HEK293T (cell line): Measurements from ENCODE around the gene NAALADL2.

Experiments used
- CTCF ChIA-PET: fragments of 350-600 bp; formaldehyde crosslinking; extraction: SDS; loops from one replicate; lab custom pipeline; 2021; ENCODE audit warnings: antibody characterized with exemption, inconsistent platforms; lab: Yijun Ruan, JAX
- POLR2A ChIA-PET: fragments of 350-600 bp; formaldehyde crosslinking; extraction: SDS; loops from one replicate; lab custom pipeline; 2020; ENCODE audit warnings: antibody characterized with exemption, inconsistent platforms; lab: Yijun Ruan, JAX
- DNase-seq: peaks from one replicate; pipeline ENCODE4 v3.0.0; 2012; ENCODE audit warnings: mixed read lengths; ENCODE audit errors: extremely low spot score
- ARNT ChIP-seq: fragments of 450-650 bp; IDR thresholded peaks from 2 replicates; pipeline ENCODE4 v1.6.1; 2017; ENCODE audit warnings: mild to moderate bottlenecking
- BHLHE40 ChIP-seq: fragments of 450-650 bp; IDR thresholded peaks from 2 replicates; pipeline ENCODE4 v1.6.1; 2016; ENCODE audit warnings: mild to moderate bottlenecking, moderate library complexity, borderline replicate concordance
- CTBP1 ChIP-seq: fragments of 450-650 bp; IDR thresholded peaks from 2 replicates; pipeline ENCODE4 v1.6.1; 2016; ENCODE audit warnings: borderline replicate concordance
- ELF4 ChIP-seq: fragments of 450-650 bp; IDR thresholded peaks from 2 replicates; pipeline ENCODE4 v1.6.1; 2017; ENCODE audit warnings: antibody characterized with exemption
- FOXA1 ChIP-seq: fragments of 450-650 bp; IDR thresholded peaks from 2 replicates; pipeline ENCODE4 v1.6.1; 2016; ENCODE audit warnings: mild to moderate bottlenecking
- FOXK2 ChIP-seq: fragments of 450-650 bp; IDR thresholded peaks from 2 replicates; pipeline ENCODE4 v1.6.1; 2016; ENCODE audit warnings: mild to moderate bottlenecking
- FOXM1 ChIP-seq: fragments of 450-650 bp; IDR thresholded peaks from 2 replicates; pipeline ENCODE4 v1.6.1; 2017; ENCODE audit warnings: mild to moderate bottlenecking, borderline replicate concordance
- HDGF ChIP-seq: fragments of 450-650 bp; IDR thresholded peaks from 2 replicates; pipeline ENCODE4 v1.6.1; 2017; ENCODE audit warnings: antibody characterized with exemption, borderline replicate concordance
- L3MBTL2 ChIP-seq: fragments of 450-650 bp; conservative IDR thresholded peaks from 2 replicates; pipeline ENCODE4 v1.6.1; 2016; ENCODE audit warnings: mild to moderate bottlenecking
- LEF1 ChIP-seq: fragments of 450-650 bp; IDR thresholded peaks from 2 replicates; pipeline ENCODE4 v1.6.1; 2017; ENCODE audit warnings: mild to moderate bottlenecking, borderline replicate concordance
- NFRKB ChIP-seq: fragments of 450-650 bp; IDR thresholded peaks from 2 replicates; pipeline ENCODE4 v1.6.1; 2016; ENCODE audit warnings: mild to moderate bottlenecking, moderate library complexity
- SP1 ChIP-seq: fragments of 450-650 bp; IDR thresholded peaks from 2 replicates; pipeline ENCODE4 v1.6.1; 2017
- SUZ12 ChIP-seq: fragments of 450-650 bp; IDR thresholded peaks from 2 replicates; pipeline ENCODE4 v1.6.1; 2016; ENCODE audit warnings: mild to moderate bottlenecking
- TARDBP ChIP-seq: fragments of 450-650 bp; IDR thresholded peaks from 2 replicates; pipeline ENCODE4 v1.6.1; 2016
- ZNF384 ChIP-seq: fragments of 450-650 bp; IDR thresholded peaks from 2 replicates; pipeline ENCODE4 v1.6.1; 2016
- TF ChIP-seq, protein P1 (sequence below): fragments of 450-650 bp; IDR thresholded peaks from 2 replicates; pipeline ENCODE4 v1.6.1; 2016

NAALADL2 gene

GRCh38 chr3:174882789-174883188 lies 23.7 kb downstream of the NAALADL2 start:
- ChIA-PET POLR2A (no interaction called here), CTCF (no interaction called here)
- TF ChIP-seq L3MBTL2 (no peak), CTBP1 (no peak), ELF4 (no peak), FOXA1 (no peak), FOXK2 (no peak), ARNT (no peak), BHLHE40 (no peak), TARDBP (no peak), LEF1 (no peak)
- TF ChIP-seq, protein P1, sequence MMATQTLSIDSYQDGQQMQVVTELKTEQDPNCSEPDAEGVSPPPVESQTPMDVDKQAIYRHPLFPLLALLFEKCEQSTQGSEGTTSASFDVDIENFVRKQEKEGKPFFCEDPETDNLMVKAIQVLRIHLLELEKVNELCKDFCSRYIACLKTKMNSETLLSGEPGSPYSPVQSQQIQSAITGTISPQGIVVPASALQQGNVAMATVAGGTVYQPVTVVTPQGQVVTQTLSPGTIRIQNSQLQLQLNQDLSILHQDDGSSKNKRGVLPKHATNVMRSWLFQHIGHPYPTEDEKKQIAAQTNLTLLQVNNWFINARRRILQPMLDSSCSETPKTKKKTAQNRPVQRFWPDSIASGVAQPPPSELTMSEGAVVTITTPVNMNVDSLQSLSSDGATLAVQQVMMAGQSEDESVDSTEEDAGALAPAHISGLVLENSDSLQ: no peak
- DNase-seq: no peak

- POLR2A ChIA-PET: no interaction called here
- no peak for DNase-seq
- no peak for TF ChIP-seq SP1
- TF ChIP-seq ELF4: no peak
- no peak for TF ChIP-seq ZNF384
- no peak for TF ChIP-seq TARDBP
- TF ChIP-seq NFRKB: no peak
- TF ChIP-seq ARNT: no peak
- TF ChIP-seq FOXA1: no peak
- TF ChIP-seq FOXK2: no peak
- no peak for TF ChIP-seq HDGF
- TF ChIP-seq, protein P1: no peak
- TF ChIP-seq FOXM1: no peak
- TF ChIP-seq CTBP1: no peak
- TF ChIP-seq BHLHE40: no peak
- TF ChIP-seq SUZ12: no peak
- no peak for TF ChIP-seq L3MBTL2
- CTCF ChIA-PET: no interaction called here
Observed at GRCh38 chr3:174883881-174884675, 24.9 kb downstream of the NAALADL2 start.

DNA sequence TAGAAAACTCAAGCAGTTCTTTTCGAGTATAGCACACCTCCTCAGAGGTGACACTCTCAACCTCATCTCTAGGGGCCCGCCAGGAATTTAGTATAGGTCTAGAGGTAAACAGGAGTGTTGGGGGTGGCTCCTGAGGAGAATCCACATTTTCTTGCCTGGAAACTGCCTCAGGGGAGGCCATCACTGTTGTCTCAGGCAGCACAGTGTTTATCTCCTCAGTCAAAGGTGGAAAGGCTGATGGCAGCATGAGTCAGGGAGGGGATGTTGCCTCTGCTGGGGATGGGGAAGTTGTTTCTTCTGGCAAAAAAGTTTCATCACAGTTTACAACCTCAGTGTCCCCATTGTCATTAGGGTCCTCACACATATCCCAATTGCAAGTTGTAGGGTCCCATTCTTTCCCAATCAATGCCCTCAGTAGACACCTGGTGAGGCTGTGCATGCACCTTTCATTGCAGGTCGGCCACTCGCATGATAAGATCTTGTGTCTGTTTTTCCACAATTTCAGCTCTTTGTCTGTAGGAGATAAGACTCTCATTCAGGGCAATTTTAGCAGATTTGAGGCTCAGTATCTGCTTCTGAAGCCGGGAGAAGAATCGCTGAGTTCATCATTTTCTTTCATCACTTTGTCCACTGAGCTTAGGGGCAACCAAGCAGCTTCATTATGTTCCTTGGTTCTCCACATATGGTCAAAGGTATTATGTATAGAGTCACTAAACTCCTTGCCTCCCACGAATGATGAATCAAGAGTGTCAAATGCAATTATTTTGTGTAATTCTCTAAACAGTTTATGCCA lies 25.8 kb downstream of the NAALADL2 start:
- ChIA-PET POLR2A (no interaction called here), CTCF (no interaction called here)
- TF ChIP-seq FOXK2 (no peak), TARDBP (no peak), L3MBTL2 (no peak), SUZ12 (no peak), BHLHE40 (no peak), HDGF (no peak), LEF1 (no peak), CTBP1 (no peak), FOXM1 (no peak), ZNF384 (no peak)
- no peak for DNase-seq

DNA sequence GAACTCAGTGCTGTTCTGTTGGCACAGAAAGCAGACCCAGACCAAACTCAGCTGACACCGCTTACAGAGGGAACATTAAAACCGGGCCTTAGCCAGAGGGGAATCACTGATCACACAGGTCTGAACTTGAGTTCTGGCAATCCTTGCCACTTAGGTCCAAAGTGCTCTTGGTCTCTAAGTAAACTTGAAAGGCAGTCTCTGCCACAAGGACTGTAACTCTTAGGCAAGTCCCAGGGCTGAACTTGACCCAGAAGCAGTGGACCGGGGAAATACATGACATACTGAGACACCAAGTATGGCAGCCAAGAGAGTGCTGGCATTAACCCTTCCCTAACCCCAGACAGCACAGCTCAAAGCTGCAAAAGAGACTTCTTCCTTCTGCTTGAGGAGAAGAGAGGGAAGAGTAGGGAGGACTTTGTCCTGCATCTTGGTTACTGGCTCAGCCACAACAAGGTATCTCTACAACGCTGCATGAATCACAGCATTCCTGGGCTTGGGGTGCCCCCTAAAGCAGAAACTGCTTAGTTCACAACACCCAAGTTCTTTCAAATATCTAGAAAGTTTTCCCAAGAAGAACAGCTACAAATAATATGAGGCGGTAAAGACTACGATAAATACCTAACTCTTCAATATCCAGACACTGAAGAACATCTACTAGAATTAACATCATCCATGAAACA lies 32.5 kb downstream of the NAALADL2 start:
- POLR2A ChIA-PET: no interaction called here
- TF ChIP-seq BHLHE40: no peak
- no peak for TF ChIP-seq SP1
- TF ChIP-seq LEF1: no peak
- TF ChIP-seq NFRKB: no peak
- TF ChIP-seq L3MBTL2: no peak
- TF ChIP-seq FOXK2: no peak
- no peak for TF ChIP-seq SUZ12
- TF ChIP-seq TARDBP: no peak
- TF ChIP-seq ZNF384: no peak
- no peak for TF ChIP-seq ELF4
- no peak for TF ChIP-seq FOXM1
- no peak for TF ChIP-seq HDGF
- no peak for TF ChIP-seq CTBP1
- TF ChIP-seq, protein P1: no peak
- no peak for TF ChIP-seq ARNT
- no peak for TF ChIP-seq FOXA1
- no peak for DNase-seq
- CTCF ChIA-PET: no interaction called here

DNA sequence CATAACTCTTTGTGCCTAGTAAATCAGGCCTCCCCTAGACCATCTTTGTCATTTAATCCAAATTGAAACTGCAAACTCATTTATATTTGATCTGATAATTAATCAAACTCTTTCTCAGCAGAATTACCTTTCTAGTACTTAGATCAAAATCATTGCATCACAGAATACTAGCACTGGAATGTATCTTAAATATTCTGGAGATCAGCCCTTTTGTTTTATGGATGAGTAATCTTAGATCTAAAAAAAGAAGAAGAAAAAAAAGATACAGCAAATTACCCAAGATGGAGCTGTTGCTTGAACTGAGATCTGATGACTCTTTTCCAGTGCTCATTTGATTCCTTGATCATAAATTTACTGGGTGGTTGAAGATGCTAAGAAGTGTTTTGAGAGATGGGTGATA lies 47.9 kb downstream of the NAALADL2 start:
- POLR2A ChIA-PET: no interaction called here
- CTCF ChIA-PET: no interaction called here
- no peak for TF ChIP-seq HDGF
- no peak for TF ChIP-seq FOXK2
- TF ChIP-seq L3MBTL2: no peak
- no peak for TF ChIP-seq BHLHE40
- TF ChIP-seq ZNF384: no peak
- no peak for TF ChIP-seq FOXA1
- no peak for TF ChIP-seq SUZ12
- no peak for TF ChIP-seq CTBP1
- no peak for TF ChIP-seq ELF4
- no peak for TF ChIP-seq ARNT
- TF ChIP-seq TARDBP: no peak
- TF ChIP-seq LEF1: no peak
- no peak for TF ChIP-seq SP1
- no peak for TF ChIP-seq NFRKB
- no peak for TF ChIP-seq FOXM1
- TF ChIP-seq, protein P1: no peak
- DNase-seq: no peak
